Coronary artery (tissue), 2 donors: ENCODE data around the gene CDC7.

Experiments
- DNase-seq: peaks from one replicate; pipeline ENCODE4 v3.0.0-alpha.2; 2017; ENCODE audit warnings: low spot score
- H3K27ac ChIP-seq, 2 donors: fragments of 200-600 bp; sonication (generic); one replicate each; pipeline ENCODE4 v1.5.1; 2016 to 2019
- H3K4me3 ChIP-seq: fragments of 200-600 bp; sonication (generic); 2 replicates; pipeline ENCODE4 v1.5.1; 2016; ENCODE audit warnings: mild to moderate bottlenecking, moderate library complexity
- CTCF ChIP-seq: fragments of 200-600 bp; sonication (generic); IDR thresholded peaks from one replicate; pipeline ENCODE4 v1.5.1; 2019; ENCODE audit warnings: antibody characterized with exemption

The CDC7 gene

GRCh38 chr1:91537281-91537986 is 36.8 kb downstream of the CDC7 start:
- H3K27ac ChIP-seq = peak overlapping the region in 1 of 2 donors; percentile 28
- H3K4me3 ChIP-seq = no peak overlapping the region
- no peak for DNase-seq
- no peak for TF ChIP-seq CTCF

GRCh38 chr1:91537987-91538304 is 37.3 kb downstream of the CDC7 start:
- H3K27ac ChIP-seq = no peak overlapping the region
- no peak for TF ChIP-seq CTCF
- H3K4me3 ChIP-seq = no peak overlapping the region
- no peak for DNase-seq

- no peak for DNase-seq
- TF ChIP-seq CTCF = no peak
These were observed 40.3 kb downstream of the CDC7 start for GRCh38 chr1:91540910-91541309.

GRCh38 chr1:91541918-91542533 is 41.4 kb downstream of the CDC7 start:
- DNase-seq = no peak
- H3K4me3 ChIP-seq = no peak overlapping the region
- H3K27ac ChIP-seq = no peak overlapping the region
- TF ChIP-seq CTCF = no peak

More at GRCh38 chr1:91540910-91541309, 40.3 kb downstream of the CDC7 start:
- Histone ChIP-seq H3K4me3 (no peak overlapping the region), H3K27ac (no peak overlapping the region)

GRCh38 chr1:91545506-91546300 is 45.1 kb downstream of the CDC7 start:
- Histone ChIP-seq H3K27ac (no peak overlapping the region), H3K4me3 (no peak overlapping the region)
- no peak for TF ChIP-seq CTCF
- DNase-seq = no peak

GRCh38 chr1:91546301-91546581 is 45.6 kb downstream of the CDC7 start:
- no peak overlapping the region for H3K27ac ChIP-seq
- TF ChIP-seq CTCF = no peak
- no peak overlapping the region for H3K4me3 ChIP-seq
- DNase-seq = no peak

GRCh38 chr1:91546876-91547275 is 46.2 kb downstream of the CDC7 start:
- H3K27ac ChIP-seq = no peak overlapping the region
- no peak for TF ChIP-seq CTCF
- no peak for DNase-seq

More at GRCh38 chr1:91546876-91547275, 46.2 kb downstream of the CDC7 start:
- no peak overlapping the region for H3K4me3 ChIP-seq
